GM12874 (cell line): ENCODE measurements around the gene MYBBP1A.

Experiments used
- CTCF ChIP-seq: IDR thresholded peaks from 2 replicates; pipeline ENCODE4 v1.5.1; 2011; ENCODE audit warnings: low read depth, mild to moderate bottlenecking, control low read depth, low read length, moderate library complexity; ENCODE audit not compliant: insufficient read depth

Gene MYBBP1A

GRCh38 chr17:4534928-4535666, 20.1 kb downstream of the MYBBP1A start:
- no peak for TF ChIP-seq CTCF

DNA sequence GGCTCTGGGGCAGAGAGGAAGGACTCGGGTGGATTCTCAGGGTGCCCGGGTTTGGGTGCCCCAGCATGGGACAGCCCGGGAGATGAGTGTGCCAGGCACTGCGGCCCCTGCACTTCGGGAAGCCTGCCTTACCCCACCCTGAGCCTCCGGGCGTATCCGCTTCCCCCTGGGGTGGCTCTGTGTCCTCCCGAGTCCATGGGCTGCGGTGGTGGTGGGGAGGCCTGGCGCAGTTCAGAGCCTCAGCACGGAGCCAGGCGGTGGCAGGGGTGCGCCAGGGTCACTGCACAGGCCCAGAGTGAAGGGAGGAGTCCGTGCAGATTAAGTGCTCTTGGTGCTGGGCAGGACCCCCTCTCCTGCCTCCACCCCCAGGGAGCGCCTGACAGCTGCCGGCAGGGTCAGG, 20.7 kb downstream of the MYBBP1A start:
- no peak for TF ChIP-seq CTCF

GRCh38 chr17:4533523-4534504, 21.4 kb downstream of the MYBBP1A start:
- no peak for TF ChIP-seq CTCF

DNA sequence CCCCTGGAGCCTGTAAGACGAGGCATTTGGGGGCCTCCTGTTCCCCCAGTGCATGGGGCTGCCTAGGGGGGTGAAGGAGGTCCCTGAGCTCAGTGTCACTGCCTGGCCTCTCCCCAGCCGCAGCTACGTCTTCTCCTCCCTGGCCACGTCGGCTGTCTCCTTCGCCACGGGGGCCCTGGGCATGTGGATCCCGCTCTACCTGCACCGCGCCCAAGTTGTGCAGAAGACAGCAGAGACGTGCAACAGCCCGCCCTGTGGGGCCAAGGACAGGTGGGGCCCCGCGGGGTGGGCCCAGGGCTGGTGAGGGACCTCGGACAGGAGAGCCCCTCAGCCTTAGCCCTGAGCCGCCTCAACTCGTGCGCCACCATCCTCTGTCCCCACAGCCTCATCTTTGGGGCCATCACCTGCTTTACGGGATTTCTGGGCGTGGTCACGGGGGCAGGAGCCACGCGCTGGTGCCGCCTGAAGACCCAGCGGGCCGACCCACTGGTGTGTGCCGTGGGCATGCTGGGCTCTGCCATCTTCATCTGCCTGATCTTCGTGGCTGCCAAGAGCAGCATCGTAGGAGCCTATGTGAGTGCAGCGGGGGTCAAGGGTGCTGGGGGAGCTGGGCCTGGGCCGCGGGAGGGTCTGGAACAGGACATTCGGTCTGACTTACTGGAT, 22.2 kb downstream of the MYBBP1A start:
- no peak for TF ChIP-seq CTCF

DNA sequence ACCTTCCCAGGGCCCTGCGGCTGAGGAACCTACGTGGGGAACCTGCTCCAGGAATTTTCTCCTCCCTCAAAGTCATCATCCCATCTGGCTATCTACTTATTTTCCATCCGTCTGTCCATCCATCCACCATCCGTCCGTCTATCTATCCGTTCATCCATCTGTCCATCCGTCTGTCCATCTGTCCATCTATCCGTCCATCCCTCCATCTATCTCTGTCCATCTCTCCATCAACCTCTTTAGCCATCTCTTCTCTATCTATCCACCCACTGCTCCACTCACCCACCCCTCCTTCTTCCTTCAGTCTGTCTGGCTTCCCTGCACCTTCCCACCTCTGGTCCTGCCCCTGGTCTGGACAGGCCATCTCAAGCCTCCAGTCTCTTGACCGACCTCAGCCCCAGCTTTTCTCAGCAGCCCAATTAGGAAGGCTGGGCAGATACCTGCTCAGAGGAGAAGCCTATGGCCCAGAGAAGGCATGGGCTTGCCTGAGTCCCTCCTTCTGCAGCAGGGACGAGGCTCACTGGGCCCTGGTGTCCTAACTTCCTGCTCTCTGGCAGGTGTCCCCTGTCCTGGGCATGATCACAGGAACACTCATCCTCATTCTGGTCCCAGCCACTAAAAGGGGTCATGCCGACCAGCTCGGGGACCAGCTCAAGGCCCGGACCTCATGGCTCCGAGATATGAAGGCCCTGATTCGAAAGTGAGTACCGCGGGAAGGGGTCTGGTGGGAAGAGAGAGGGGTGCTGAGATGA, 23.0 kb downstream of the MYBBP1A start:
- no peak for TF ChIP-seq CTCF

DNA sequence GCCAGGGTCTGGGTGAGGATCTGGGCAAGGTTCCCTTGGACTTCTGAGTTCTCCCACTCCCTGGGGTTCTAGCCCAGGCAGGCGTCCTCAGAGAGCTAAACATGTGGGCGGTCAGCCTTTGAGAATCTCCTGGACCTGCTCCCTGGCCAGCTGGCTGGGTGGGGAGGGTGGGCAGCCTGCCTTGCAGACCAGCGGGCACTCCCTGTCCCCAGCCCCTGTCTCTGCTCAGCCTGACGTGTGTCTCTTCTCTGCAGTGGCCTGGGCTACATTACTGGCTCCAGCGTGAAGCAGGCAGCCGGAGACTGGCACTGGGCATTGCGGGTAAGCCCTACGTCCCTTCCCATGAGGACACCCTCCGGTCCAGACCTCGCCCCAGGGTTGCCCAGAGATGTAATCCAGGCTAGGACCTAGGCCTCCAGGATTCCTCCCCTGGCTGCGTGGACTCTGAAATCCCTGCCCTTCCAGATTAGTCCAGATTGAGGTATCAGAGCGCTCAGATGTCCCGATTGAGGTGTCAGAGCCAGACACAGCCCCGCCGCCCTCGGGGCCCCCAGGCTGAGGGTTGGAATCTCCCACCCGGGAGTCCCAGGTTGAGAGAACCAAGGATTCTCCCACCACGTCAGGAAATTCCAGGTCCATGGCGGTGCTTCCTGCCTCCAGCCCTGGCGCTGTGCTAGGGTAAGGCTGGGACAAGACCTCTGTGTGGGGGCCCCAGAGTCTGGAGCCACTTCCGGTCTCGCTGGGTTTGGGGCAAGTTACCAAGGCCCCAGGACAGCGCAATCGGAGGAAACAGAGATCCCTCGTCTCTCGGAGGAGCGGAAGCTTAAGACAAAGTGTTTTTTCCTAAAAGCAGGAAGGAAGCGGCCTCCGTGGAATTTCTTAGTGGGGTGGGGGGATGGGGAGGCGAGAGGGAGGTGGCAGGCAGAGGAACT, 24.1 kb downstream of the MYBBP1A start:
- TF ChIP-seq CTCF, result no peak
